Endometrial microvascular endothelial cells (primary cell): Measurements from ENCODE around the gene RCC1. TPM values are rescaled to one million over a fixed set of nuclear protein-coding genes. Genes with fewer than 3 reads are reported as not detected.
"Not testable (repeated sequence)": the region's sequence is repeated elsewhere in the genome, so short reads cannot be mapped to it uniquely, and the experiment has no call there.

ENCODE experiments used
- in situ Hi-C: cut with HindIII; loops from 2 replicates; pipeline ENCODE4 v1.10.0; 2017; ENCODE audit warnings: low sequenced_read_pairs, low pct_unique_long_range_greater_than_20kb; ENCODE audit errors: inconsistent ontology term
- total RNA-seq: library from RNA; depleted of rRNA; stranded (reverse); fragments of >200 nt; gene quantifications from one replicate; pipeline ENCODE4 v1.2.3, GENCODE V29; 2015; ENCODE audit errors: inconsistent ontology term

Gene RCC1
- total RNA-seq, 1 donor from 2014 or later: 87.9 TPM

DNA sequence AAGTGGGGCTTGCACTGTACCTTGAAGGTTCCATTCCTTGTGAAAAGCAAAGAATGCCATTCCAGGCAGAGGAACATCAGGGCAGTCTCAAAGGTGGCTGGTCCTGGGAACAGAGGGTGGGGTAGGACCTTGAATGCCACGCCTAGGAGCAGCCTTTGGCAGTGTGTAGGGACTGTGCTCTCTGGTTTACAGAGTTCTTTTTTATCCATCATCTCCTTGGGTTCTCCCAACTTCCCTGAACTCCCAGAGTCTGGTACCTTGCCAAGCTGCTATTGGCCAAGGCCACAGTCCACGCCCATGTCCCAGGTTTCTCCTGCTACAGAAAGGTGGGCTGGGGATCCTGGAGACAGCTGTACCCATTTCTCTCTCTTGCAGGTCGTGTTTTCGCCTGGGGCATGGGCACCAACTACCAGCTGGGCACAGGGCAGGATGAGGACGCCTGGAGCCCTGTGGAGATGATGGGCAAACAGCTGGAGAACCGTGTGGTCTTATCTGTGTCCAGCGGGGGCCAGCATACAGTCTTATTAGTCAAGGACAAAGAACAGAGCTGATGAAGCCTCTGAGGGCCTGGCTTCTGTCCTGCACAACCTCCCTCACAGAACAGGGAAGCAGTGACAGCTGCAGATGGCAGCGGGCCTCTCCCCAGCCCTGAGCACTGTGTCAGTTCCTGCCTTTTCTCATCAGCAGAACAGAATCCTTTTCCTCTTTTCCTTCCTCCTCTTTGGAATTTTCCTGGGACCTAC, 31.8 kb downstream of the RCC1 start:
- in situ Hi-C loops: no loop called here

DNA sequence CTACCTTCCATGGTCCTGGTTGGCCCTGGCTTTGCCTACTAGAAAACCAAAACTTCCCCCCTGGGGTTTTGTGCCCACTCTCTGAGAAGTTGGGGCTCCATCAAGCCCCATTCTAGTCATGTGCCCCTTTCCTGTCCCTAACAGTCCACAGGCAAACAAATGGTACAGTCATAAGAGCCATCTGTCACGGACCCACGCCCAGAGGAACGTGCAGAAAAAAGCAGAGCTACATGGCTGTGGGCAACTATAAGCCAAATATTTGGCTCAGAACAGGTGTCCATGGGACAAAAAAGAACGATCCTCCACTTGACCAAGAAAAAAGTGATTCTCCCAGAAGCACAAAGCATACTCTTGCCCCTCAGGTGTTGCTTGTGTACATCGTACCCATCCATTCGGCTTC, 32.4 kb downstream of the RCC1 start:
- in situ Hi-C loops: no loop called here

DNA sequence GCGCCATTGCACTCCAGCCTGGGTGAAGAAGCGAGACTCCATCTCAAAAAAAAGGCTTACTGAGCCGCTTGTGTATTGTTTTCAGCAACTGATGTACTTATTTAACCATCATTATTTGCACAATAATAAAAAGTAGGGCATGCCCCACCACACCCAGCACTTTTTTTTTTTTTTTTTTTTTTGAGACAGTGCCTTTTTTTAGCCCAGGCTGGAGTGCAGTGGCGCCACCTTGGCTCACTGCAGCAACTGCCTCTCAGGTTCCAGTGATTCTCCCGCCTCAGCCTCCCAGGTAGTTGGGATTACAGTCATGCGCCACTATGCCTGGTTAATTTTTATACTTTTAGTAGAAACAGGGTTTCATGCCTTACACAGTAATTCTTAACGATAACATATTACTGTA, 34.8 kb downstream of the RCC1 start:
- in situ Hi-C loops: no loop called here

DNA sequence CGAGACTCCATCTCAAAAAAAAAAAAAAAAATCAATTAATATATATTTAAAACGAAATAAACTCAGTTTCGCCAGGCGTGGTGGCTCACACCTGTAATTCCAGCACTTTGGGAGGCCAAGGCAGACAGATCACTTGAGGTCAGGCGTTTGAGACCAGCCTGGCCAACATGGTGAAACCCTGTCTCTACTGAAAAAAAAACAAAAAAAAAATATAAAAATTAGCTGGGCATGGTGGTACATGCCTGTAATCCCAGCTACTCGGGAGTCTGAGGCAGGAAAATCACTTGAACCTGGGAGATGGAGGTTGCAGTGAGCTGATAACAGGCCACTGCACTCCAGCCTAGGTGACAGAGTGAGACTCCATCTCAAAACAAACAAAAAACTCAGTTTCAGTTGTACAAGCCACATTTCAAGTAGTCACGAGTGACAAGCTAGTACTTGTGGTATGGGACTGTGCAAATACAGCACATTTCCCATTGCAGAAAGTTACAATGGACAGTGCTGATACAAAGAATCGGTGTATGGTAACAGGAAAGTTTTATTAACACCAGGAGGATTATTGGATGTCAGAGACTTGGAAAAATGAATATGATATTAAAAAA, 35.7 kb downstream of the RCC1 start:
- in situ Hi-C loops: not testable (repeated sequence)

DNA sequence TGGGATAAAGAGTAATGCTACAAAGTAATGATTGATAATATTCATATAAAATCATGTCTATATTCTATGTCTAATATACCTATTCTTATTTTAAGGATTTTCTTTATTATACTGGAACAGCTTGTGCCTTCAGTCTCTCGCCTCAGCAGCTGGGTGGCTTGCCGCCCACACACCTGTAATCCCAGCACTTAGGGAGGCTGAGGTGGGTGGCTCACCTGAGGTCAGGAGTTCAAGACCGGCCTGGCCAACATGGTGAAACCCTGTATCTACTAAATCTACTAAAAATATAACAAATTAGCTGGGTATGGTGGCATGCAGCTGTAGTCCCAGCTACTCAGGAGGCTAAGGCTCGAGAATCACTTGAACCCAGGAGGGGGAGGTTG, 39.4 kb downstream of the RCC1 start:
- in situ Hi-C loops: no loop called here

DNA sequence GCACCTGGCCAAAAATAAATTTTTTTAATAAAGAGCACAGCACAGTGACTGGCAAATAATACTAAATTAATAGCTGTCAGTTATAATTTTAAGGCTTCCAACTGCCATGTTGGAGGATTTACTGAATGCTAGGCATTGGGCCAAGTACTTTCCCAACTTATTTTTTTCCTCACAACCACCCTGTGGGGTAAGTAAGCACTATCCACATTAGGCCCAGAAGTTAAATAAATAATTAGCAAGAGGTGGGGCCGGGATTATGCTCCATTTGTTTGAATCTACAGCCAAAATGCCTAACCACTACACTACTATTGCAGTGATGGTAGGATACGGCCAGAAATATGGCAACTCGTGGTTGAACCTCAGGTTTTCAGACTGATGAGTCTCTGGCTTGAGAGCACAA, 42.5 kb downstream of the RCC1 start:
- in situ Hi-C loops: no loop called here

DNA sequence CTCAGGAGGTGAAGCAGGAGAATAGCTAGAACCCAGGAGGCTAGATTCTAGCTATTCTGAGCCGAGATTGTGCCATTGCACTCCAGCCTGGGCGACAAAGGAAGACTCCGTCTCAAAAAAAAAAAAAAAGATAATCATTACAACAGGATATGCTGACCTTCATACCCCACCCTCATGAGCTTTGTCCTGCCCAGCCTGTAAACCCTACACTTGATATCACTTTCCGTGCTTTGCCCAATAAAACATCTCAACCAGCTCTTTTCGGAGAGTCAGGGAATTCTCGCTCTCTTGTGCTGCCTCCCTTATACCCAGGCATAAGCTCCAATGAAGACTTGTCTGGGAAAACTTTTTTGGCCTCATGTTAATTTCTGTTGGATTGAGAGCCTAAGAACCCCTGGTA, 45.5 kb downstream of the RCC1 start:
- in situ Hi-C loops: no loop called here

DNA sequence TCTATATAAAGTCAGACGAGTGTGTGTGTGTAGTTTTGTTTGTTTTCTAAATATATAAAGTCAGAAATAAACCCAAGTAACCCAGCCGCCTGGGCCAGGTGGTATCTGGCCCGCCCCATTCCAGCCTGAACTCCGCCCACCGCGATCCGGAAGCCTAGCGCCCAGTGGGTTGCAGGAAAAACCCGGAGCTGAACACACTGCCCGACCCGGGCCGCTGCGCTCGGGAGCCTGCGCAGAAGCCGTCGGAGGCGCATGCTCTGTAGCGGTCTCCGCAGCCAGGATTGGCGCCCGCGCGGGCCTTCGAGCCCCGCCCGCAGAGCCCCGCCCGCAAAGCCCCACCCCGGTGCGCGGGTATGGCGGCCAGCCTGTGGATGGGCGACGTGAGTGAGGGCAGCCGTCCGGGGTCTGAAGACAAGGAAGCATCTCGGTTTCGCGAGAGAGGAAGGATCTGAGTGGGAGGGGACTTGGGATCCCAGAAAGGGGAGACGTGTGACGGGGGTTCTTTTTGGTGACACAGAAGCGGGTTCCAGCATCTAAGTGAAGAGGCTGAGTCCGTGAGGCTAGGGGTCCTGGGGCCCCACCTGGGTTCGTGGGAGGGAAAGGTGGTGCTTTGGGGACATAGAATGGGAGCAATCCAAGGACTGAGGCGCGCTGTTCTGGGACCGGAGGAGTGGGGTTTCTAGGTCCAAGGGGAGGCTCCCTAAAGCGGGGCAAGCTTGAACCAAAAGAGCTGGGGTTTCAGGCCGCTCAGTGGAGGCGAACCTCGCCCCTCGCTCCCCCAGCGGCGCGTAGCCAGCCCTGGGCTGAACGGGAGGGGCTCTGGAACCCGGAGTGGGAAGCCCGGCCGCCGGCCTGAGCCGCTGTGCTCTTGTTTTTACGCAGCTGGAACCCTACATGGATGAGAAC, 47.2 kb downstream of the RCC1 start, which contains the start of gene TRNAU1AP:
Gene TRNAU1AP, plus strand, starts transcription at position 328 of the 906 bp plus-strand sequence. Its CDS starts 26 bp downstream, at position 354.
- in situ Hi-C loops: no loop called here

DNA sequence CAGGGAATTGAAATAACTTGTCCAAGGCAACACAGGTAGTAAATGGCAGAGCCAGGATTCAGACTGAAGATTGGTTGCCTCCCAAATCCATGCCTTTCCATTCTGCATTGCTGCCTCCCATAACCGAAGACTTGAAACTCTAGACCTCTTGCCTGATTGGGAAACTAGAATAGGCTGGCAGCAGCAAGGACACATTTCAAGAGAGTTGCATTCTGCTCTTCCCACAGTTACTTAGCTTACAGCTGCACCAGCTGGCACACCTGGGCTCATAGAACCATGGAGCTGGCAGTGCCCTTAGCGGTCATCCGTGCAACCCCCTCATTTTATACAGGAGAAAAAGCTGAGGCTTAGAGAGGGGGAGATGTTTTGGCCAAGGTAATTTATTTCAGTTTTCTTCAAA, 55.0 kb downstream of the RCC1 start:
- in situ Hi-C loops: no loop called here

DNA sequence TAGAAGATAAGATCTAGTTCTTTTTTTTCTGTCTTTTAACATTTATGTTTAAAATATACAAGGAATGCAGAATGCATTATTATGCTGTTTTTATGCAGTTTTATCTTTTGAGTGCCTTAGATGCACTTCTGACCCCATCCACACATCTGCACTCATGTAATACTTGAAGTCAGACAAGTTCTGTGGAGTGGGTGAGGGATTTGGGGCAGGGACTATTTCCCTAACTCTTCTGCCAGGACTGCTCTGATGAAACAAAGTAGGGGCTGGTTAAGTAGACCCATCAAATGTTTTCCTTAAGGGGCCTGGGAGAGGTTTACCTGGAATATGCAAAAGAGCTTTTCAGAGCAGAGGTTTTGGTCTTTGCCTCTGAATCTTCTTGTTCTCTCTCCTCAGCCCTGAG, 58.5 kb downstream of the RCC1 start:
- in situ Hi-C loops: no loop called here

DNA sequence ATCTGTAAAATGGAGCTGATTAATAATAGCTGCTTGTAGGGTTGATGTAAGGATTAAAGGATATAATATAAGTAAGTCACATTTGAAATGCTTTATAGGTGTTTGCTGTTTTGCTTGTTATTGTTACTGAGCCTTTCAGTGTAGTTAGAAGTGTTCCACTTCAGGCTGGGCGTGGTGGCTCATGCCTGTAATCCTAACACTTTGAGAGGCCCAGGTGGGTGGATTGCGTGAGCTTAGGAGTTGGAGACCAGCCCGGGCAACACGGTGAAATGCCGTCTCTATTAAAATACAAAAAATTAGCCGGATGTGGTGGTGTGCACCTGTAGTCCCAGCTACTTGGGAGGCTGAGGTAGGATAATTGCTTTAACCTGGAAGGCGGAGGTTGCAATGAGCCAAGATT, 59.2 kb downstream of the RCC1 start:
- in situ Hi-C loops: no loop called here

DNA sequence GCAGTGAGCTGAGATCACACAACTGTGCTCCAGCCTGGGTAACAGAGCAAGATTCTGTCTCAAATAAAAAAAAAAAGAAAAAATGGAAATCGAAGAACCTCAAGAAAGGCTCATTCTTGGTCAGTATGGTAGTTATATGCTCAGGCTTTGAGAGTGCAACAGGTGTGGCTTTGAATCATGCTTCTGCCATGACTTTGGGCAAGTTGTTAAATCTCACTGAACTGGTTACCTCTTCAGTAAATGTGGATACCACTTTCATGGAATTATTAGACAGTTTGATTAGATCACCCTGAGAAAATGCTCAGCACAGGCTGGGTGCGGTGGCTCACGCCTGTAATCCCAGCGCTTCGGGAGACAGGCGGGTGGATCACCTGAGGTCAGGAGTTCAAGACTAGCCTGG, 59.9 kb downstream of the RCC1 start:
- in situ Hi-C loops: no loop called here

DNA sequence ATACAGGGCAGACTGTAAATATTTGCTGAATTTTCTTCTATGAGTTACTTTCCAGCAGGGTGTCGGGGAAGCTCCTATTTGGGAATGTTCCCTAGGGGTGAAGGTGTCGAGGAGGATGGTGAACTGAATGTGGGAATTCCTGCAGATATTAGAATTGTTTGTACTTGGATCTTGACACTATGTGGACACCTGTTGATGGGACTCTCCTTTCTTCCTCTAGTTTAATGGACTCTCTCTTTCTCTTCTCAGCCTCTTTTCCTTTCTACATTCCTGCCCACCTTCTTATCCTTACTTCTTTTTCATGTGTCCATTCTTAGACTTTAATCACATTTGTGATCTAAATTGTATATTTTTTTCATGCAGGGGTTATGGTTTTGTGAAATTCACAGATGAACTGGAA, 61.1 kb downstream of the RCC1 start:
- in situ Hi-C loops: no loop called here

DNA sequence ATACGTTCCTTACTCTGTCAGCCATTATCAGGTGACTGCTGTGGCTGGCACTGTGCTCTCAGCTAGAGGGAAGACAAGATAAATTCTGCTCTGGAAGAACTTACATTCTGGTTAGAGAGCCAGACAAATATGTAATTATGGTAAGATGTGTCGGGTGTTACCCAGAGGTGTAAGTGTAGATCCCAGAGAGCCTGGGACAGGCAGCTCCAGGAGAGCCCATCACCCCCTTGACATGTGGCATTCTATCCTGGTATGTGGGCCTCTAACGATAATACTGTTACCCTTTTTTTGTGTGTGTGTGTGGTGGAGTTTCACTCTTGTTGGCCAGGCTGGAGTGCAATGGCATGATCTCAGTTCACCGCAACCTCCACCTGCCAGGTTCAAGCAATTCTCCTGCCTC, 66.1 kb downstream of the RCC1 start:
- in situ Hi-C loops: no loop called here

DNA sequence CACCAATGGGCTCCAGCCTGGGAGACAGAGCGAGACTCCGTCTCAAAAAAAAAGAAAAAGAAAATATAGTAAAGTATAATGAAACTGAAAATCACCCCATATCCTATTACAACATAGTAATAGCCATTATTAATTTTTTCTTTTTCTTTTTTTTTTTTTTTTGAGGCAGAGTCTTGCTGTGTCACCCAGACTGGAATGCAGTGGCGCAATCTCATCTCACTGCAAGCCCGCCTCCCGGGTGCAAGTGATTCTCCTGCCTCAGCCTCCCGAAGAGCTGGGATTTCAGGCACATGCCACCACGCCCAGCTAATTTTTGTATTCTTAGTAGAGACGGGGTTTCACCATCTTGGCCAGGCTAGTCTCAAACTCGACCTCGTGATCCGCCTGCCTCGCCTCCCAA, 67.0 kb downstream of the RCC1 start:
- in situ Hi-C loops: not testable (repeated sequence)

DNA sequence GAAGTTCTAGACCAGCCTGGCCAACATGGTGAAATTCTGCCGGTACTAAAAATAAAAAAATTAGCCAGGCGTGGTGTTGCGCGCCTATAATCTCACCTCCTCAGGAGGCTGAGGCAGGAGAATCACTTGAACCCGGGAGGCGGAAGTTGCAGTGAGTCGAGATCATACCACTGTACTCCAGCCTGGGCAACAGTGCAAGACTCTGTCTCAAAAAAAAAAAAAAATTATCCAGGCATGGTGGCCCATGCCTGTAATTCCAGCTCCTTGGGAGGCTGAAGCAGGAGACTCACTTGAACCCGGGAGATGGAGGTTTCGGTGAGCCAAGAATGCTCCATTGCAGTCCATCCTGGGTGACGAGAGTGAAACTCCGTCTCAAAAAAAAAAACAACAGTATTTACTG, 67.7 kb downstream of the RCC1 start:
- in situ Hi-C loops: no loop called here

DNA sequence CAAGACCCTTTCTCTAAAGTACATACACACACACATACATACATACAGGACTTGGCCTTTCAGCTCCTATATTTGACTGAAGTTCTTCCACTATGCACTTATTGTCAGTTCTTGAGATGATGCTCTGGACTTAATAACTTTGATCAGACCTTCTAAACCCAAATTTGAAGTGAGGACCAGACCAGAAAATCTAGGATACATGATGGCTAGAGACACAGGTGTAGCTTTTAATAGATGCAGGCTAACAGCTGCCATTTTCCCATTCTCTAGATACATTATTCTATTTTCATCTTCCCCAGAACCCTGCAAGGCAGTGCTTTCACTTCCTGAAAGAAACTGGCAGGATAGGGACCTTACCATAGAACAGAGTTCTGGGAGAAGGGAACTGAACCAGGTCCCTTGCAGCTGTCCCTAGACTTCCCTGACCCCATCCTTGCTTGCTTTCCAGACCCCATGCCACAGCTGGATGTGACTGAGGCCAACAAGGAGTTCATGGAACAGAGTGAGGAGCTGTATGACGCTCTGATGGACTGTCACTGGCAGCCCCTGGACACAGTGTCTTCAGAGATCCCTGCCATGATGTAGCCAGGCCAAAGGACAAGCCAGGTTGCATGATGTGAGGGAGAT, 71.3 kb downstream of the RCC1 start:
- in situ Hi-C loops: no loop called here

DNA sequence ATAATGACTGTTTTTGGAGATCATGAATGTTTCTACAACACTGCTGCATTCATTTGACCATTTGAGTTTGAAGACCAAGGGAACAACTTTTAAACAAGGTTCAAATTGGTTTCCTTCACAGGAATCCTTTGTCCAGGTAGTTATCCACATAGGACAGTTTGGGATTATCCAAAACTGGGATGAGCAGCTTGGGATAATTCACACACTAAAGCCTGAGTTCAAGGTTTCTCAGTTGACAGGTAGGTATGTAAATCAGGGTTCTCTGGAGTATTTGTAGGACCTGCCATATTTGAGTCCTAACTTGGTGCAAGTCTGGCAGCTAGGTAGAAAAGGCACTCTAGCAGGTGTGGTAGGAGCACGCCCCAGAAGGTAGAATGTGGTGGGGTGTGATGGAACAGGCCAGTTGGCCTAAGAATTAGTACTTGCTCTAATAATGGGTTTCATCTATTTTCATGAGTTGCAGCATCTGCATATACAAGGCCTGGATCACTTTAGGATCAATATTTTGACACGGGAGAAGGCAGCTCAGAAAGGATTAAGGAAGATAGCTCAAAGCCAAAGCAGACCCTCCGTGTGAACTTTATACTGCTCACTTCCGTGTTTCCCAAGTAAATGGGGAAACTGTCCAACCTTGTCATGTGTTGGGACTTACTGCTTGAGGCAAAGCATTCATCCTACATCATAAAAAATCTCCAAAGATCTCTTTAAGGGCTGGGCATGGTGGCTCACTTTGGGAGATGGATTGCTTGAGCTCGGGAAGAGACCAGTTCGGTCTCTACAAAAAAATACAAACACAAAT, 72.1 kb downstream of the RCC1 start:
- in situ Hi-C loops: no loop called here
